ENCODE results near the gene AFF4. TPM values are rescaled to one million over a fixed set of nuclear protein-coding genes. Genes with fewer than 3 reads are reported as not detected.
"Not testable (repeated sequence)": the region's sequence is repeated elsewhere in the genome, so short reads cannot be mapped to it uniquely, and the experiment has no call there.

AFF4 gene, protein sequence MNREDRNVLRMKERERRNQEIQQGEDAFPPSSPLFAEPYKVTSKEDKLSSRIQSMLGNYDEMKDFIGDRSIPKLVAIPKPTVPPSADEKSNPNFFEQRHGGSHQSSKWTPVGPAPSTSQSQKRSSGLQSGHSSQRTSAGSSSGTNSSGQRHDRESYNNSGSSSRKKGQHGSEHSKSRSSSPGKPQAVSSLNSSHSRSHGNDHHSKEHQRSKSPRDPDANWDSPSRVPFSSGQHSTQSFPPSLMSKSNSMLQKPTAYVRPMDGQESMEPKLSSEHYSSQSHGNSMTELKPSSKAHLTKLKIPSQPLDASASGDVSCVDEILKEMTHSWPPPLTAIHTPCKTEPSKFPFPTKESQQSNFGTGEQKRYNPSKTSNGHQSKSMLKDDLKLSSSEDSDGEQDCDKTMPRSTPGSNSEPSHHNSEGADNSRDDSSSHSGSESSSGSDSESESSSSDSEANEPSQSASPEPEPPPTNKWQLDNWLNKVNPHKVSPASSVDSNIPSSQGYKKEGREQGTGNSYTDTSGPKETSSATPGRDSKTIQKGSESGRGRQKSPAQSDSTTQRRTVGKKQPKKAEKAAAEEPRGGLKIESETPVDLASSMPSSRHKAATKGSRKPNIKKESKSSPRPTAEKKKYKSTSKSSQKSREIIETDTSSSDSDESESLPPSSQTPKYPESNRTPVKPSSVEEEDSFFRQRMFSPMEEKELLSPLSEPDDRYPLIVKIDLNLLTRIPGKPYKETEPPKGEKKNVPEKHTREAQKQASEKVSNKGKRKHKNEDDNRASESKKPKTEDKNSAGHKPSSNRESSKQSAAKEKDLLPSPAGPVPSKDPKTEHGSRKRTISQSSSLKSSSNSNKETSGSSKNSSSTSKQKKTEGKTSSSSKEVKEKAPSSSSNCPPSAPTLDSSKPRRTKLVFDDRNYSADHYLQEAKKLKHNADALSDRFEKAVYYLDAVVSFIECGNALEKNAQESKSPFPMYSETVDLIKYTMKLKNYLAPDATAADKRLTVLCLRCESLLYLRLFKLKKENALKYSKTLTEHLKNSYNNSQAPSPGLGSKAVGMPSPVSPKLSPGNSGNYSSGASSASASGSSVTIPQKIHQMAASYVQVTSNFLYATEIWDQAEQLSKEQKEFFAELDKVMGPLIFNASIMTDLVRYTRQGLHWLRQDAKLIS
- 19.3 and 31.7 TPM in 2 replicates for total RNA-seq (2014; rRNA removed; shearing (Covaris generic))

DNA sequence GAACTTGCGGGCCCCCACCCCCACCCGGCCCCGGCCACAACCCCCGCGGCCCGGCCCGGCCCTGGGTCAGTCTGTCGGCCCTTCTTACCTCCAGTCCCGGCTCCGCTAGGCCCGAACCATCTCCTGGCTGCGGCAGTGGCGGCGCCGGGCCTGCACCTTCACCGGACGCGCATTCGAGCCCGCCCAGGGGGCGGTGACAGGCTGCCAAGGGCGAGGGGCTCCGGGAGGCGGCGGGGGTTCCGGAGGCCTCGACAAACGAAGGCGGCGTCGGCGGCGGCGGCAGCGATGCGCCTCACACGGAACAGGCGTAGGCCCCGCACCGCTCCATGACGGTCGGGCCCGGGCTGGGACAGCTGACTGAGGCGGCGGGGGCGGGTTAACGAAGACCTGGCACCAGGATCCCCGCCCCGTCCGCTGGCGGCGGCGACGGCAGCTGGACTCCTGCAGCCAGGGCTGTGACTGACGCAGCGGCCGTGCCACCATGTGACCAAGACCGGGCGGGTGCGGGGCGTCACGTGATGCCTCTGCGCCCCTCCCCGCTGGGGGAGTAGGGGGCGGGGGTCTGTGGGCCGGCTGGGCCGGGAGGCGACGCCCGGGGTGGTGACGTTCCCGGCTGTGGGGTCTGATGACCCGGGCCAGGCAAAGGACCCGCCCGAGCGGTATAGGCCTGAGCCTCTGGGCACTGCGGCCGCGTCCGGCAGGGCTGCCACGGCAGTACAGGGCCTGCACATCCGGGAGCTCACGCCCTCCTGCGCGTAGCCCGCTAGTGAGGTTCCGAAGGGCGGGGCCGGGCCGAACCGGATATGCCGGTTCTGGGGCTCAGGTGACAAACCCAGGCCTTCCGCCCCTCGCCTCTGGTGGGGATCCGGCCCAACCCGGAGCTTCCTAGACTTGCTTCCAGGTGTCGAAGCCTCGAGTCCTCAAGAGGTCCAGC is at the start of gene AFF4:
Gene AFF4 (minus strand): TSS at position 464 of the 934 bp plus-strand sequence. CDS start 26,445 bp downstream, outside the sequence.
- peak; percentile 98 for DNase-seq (ENCODE audit: low spot score)

DNA sequence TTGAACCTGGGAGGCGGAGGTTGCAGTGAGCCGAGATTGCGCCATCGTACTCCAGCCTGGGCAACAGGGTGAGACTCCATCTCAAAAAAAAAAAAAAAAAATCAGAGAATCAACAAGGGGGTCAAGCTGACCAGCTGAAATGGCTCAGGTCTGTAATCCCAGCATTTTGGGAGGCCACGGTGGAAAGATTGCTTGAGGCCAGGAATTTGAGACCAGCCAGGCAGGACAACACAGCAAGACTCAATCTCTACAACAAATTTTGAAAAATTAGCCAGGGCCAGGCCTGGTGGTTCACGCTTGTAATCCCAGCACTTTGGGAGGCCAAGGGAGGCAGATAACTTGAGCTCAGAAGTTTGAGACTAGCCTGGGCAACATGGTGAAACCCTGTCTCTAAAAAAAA is 45.0 kb upstream of the AFF4 start:
- not testable (repeated sequence) for DNase-seq (ENCODE audit: low spot score)

- no peak for DNase-seq (ENCODE audit: low spot score)
These were observed 43.2 kb upstream of the AFF4 start for GRCh38 chr5:133006653-133007052.

GRCh38 chr5:132999246-132999645 is 35.8 kb upstream of the AFF4 start:
- DNase-seq (ENCODE audit: low spot score), result no peak

DNA sequence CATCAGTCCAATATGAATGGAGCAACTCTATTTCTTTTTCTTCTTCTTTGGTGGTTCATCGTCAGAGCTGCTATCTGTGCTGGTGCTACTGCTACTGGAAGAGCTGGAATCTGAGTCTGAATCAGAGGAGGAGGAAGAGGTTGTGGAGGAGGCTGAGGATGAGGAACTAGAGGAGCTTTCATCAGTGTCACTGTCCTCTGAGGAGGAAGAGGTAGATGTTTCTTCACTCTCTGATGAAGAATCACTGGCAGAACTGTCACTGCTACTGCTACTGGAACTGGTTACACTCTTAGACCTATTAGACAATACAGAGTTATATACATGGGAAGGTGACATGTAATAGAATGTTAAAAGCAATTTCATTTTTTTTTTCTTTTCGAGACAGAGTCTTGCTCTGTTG is 35.1 kb upstream of the AFF4 start:
- no peak for DNase-seq (ENCODE audit: low spot score)

GRCh38 chr5:132996307-132996706 is 32.9 kb upstream of the AFF4 start:
- DNase-seq (ENCODE audit: low spot score), result no peak

GRCh38 chr5:132987531-132988408 is 24.3 kb upstream of the AFF4 start:
- DNase-seq (ENCODE audit: low spot score), result no peak

- DNase-seq (ENCODE audit: low spot score), result not testable (repeated sequence)
These were observed 19.5 kb upstream of the AFF4 start for GRCh38 chr5:132982971-132983370.

DNA sequence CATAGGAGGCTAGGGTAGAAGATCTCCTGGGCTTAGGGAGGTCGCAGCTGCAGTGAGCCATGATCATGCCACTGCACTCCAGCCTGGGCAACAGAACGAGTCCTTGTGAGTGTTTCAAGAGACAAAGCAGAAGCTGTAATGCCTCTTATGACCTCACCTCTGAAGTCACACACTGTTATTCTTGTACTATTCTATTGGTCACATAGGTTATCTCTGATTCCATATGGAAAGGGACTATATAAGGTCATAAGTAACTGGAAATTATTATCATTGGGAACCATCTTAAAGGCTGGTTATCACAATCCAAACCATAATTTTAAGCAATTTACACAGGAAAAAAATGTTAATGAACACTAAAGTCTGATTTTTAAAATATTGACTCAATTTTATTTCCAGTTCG is 17.9 kb upstream of the AFF4 start:
- DNase-seq (ENCODE audit: low spot score), result no peak

DNA sequence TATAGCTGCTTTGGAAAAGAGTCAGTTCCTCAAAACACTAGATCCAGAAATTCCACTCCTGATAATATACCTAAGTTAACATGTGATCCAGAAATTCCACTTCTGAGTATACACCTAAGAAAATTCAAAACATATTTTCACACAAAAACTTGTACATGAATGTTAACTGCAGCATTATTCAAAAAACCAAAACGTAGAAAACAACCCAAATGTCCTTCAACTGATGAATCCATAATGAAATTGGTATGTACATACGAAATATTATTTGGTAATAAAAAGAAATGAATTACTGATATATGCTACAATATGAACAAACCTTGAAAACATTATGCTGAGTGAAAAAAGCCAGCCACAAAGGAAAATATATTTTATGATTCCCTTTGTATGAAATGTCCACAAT is 16.5 kb upstream of the AFF4 start:
- no peak for DNase-seq (ENCODE audit: low spot score)

DNA sequence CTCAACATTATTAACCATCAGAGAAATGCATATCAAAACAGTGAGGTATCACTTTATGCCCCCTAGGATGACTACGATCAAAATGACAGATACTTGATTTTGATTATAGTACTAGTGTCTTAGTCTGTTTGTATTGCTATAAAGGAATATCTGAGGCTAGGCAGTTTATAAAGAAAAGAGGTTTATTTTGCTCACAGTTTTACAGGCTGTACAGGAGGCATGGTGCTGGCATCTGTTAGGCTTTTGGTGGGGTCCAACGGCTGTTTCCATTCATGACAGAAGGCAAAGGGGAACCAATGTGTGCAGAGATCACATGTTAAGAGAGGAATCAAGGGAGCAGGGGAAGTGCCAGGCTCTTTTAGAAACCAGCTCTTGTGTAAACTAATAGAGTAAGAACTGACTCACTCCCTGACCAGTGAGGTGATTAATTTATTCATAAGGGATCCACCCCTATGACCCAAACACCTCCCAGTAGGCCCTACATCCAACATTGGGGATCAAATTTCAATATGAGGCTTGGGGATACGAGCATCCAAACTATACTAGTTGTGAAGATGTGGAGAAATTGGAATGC is 16.0 kb upstream of the AFF4 start:
- DNase-seq (ENCODE audit: low spot score), result no peak

GRCh38 chr5:132976852-132977251 is 13.4 kb upstream of the AFF4 start:
- DNase-seq (ENCODE audit: low spot score), result no peak

- DNase-seq (ENCODE audit: low spot score), result not testable (repeated sequence)
These were observed 9.0 kb upstream of the AFF4 start for GRCh38 chr5:132972436-132972828.

DNA sequence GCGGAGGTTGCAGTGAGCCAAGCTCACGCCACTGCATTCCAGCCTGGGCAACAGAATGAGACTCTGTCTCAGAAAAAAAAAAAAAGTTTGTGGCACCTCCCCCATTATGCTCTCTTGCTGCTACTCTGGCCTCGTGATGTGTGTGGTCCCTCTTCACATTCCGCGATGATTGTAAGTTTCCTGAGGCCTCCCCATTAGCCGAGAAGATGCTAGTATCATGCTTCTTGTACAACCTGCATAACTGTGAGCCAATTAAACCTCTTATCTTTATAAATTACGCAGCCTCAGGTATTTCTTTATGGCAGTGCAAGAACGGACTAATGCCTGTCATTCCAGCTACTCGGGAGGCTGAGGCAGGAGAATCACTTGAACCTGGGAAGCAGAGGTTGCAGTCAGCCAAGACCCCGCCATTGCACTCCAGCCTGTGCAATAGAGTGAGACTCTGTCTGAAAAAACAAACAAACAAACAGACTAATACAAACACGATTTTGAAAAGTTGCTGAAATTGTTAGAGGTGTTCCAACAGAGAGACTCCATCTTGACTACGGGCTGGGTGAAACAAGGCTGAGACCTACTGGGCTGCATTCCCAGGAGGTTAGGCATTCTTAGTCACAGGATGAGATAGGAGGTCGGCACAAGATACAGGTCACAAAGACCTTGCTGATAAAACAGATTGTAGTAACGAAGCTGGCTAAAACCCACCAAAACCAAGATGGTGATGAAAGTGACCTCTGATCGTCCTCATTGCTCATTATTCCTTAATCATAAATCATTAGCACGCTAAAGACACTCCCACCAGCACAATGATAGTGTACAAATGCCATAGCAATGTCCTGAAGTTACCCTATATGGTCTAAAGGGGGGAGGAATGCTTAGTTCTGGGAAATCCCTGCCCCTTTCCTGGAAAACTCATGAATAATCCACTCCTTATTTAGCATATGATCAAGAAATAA is 8.3 kb upstream of the AFF4 start:
- no peak for DNase-seq (ENCODE audit: low spot score)

GRCh38 chr5:132965120-132965519 is 1.7 kb upstream of the AFF4 start:
- DNase-seq (ENCODE audit: low spot score), result no peak

DNA sequence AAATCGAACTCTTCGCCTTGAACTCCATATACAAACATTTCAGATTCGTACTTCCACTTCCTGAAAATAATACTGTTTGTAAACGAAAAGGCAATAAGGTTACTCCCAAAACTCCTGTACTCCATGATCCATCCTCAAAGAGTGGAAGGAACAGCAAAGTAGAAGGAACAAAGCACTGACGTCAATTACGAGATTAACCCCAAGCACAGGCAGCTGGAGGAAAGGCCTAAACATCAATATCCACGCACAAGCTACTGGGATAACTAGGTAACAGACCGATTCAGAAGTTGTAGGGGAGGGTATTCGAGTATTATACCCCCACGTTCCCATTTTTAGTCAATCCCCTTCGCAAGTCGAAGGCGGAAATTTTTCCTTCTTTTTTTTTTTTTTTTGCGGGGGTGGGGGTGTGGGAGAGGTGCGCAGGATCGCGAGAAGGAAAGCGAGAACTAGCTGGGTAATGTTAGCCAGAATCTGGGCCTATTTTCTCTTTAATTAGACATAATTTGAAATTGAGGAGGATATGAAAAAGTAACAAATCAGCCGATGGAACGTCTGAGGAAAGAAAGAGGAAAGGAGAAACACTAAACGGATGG is 909 bp downstream of the AFF4 start:
- DNase-seq (ENCODE audit: low spot score), result peak; percentile 70

- no peak for DNase-seq (ENCODE audit: low spot score)
These were observed 1.5 kb downstream of the AFF4 start for GRCh38 chr5:132961887-132962286.
